Measurements from ENCODE around the gene CDCP1.

- TF ChIP-seq POLR2AphosphoS5 (IDR thresholded peaks at IDR 0.05) (no peak), CTCF (IDR thresholded peaks at IDR 0.05) (no peak), POLR2A (IDR thresholded peaks at IDR 0.05) (no peak), EP300 (IDR thresholded peaks at IDR 0.05) (no peak)
Measured at GRCh38 chr3:45145223-45145622, 955 bp downstream of the CDCP1 start.

Data from gastroesophageal sphincter (tissue), 3 donors.